NCI-H460 (cell line): ENCODE measurements around the gene GNG12. TPM values are rescaled to one million over a fixed set of nuclear protein-coding genes. Genes with fewer than 3 reads are reported as not detected.

ENCODE experiments used
- DNase-seq: peaks from one replicate; pipeline ENCODE4 v3.0.0-alpha.2; 2016; ENCODE audit warnings: low read depth; ENCODE audit errors: extremely low read depth
- total RNA-seq: library from RNA; depleted of rRNA; stranded (reverse); fragments of >200 nt; shearing (Covaris generic); gene quantifications from 2 replicates; pipeline ENCODE4 v1.2.3, GENCODE V29; 2014

The GNG12 gene
- total RNA-seq, 1 experiment from 2014 or later: 267 TPM

GRCh38 chr1:67686267-67687197 lies 146.7 kb downstream of the GNG12 start:
- DNase-seq: peak; percentile 97

GRCh38 chr1:67685558-67686266 lies 147.6 kb downstream of the GNG12 start:
- peak; percentile 22 for DNase-seq

GRCh38 chr1:67685067-67685557 lies 148.2 kb downstream of the GNG12 start, which contains the start of gene GADD45A:
Gene GADD45A, plus strand, starts transcription at chr1:67685201. Its CDS starts 294 bp downstream, at chr1:67685495.
- peak; percentile 100 for DNase-seq

GRCh38 chr1:67684526-67685066 lies 148.7 kb downstream of the GNG12 start:
- DNase-seq: no peak

GRCh38 chr1:67683766-67684525 lies 149.3 kb downstream of the GNG12 start:
- peak; percentile 16 for DNase-seq

GRCh38 chr1:67683316-67683715 lies 150.0 kb downstream of the GNG12 start:
- no peak for DNase-seq

GRCh38 chr1:67682659-67683197 lies 150.5 kb downstream of the GNG12 start:
- peak; percentile 41 for DNase-seq

GRCh38 chr1:67680486-67680885 lies 152.8 kb downstream of the GNG12 start:
- no peak for DNase-seq

- DNase-seq: no peak
Observed at GRCh38 chr1:67679691-67680090, 153.6 kb downstream of the GNG12 start.

GRCh38 chr1:67677930-67678329 lies 155.3 kb downstream of the GNG12 start:
- no peak for DNase-seq

GRCh38 chr1:67677408-67677807 lies 155.9 kb downstream of the GNG12 start:
- DNase-seq: no peak

GRCh38 chr1:67676946-67677345 lies 156.3 kb downstream of the GNG12 start:
- DNase-seq: no peak

GRCh38 chr1:67676287-67676686 lies 157.0 kb downstream of the GNG12 start:
- no peak for DNase-seq

GRCh38 chr1:67675800-67676199 lies 157.5 kb downstream of the GNG12 start:
- no peak for DNase-seq

GRCh38 chr1:67674260-67675011 lies 158.8 kb downstream of the GNG12 start:
- DNase-seq: no peak

GRCh38 chr1:67673468-67674201 lies 159.6 kb downstream of the GNG12 start:
- no peak for DNase-seq

- DNase-seq: no peak
Observed at GRCh38 chr1:67672260-67672803, 160.9 kb downstream of the GNG12 start.

GRCh38 chr1:67668660-67669059 lies 164.6 kb downstream of the GNG12 start:
- DNase-seq: no peak
